Iris pigment epithelial cell (primary cell): ENCODE data around the gene FGFR3.

Experiments
- DNase-seq: peaks from one replicate; pipeline ENCODE4 v3.0.0-alpha.2; 2011; ENCODE audit warnings: low read depth

FGFR3 gene

GRCh38 chr4:1756893-1757779 is 36.0 kb upstream of the FGFR3 start:
- no peak for DNase-seq

- DNase-seq = no peak
Measured at GRCh38 chr4:1757836-1758235, 35.3 kb upstream of the FGFR3 start.

GRCh38 chr4:1758306-1759121 is 34.6 kb upstream of the FGFR3 start:
- DNase-seq = no peak

GRCh38 chr4:1759170-1759817 is 33.8 kb upstream of the FGFR3 start:
- no peak for DNase-seq

GRCh38 chr4:1759818-1760223 is 33.3 kb upstream of the FGFR3 start:
- DNase-seq = no peak

- no peak for DNase-seq
Measured at GRCh38 chr4:1760521-1761071, 32.5 kb upstream of the FGFR3 start.

- DNase-seq = no peak
Measured at GRCh38 chr4:1761130-1761689, 31.9 kb upstream of the FGFR3 start.

- DNase-seq = no peak
Measured at GRCh38 chr4:1762264-1763010, 30.7 kb upstream of the FGFR3 start.

- DNase-seq = no peak
Measured at GRCh38 chr4:1763070-1763549, 30.0 kb upstream of the FGFR3 start.

- peak; percentile 43 for DNase-seq
Measured at GRCh38 chr4:1763550-1764080, 29.5 kb upstream of the FGFR3 start.

GRCh38 chr4:1764670-1765069 is 28.4 kb upstream of the FGFR3 start:
- DNase-seq = no peak

GRCh38 chr4:1765409-1766072 is 27.6 kb upstream of the FGFR3 start:
- DNase-seq = no peak

- no peak for DNase-seq
Measured at GRCh38 chr4:1766106-1767060, 26.7 kb upstream of the FGFR3 start.

GRCh38 chr4:1767061-1767769 is 25.9 kb upstream of the FGFR3 start:
- no peak for DNase-seq

- DNase-seq = peak; percentile 36
Measured at GRCh38 chr4:1767770-1768366, 25.2 kb upstream of the FGFR3 start.

GRCh38 chr4:1768367-1769034 is 24.6 kb upstream of the FGFR3 start:
- DNase-seq = no peak

GRCh38 chr4:1769692-1770091 is 23.4 kb upstream of the FGFR3 start:
- DNase-seq = no peak
